CD4-positive, alpha-beta T cell treated with Interleukin-15 for 1 hour (primary cell): ENCODE results near the gene PEX16.
A peak's percentile ranks its signal among the peaks of the same experiment; 100 is the strongest.

Experiments used
- DNase-seq: peaks from one replicate; pipeline ENCODE4 v3.0.0-alpha.2; 2020

The PEX16 gene

DNA sequence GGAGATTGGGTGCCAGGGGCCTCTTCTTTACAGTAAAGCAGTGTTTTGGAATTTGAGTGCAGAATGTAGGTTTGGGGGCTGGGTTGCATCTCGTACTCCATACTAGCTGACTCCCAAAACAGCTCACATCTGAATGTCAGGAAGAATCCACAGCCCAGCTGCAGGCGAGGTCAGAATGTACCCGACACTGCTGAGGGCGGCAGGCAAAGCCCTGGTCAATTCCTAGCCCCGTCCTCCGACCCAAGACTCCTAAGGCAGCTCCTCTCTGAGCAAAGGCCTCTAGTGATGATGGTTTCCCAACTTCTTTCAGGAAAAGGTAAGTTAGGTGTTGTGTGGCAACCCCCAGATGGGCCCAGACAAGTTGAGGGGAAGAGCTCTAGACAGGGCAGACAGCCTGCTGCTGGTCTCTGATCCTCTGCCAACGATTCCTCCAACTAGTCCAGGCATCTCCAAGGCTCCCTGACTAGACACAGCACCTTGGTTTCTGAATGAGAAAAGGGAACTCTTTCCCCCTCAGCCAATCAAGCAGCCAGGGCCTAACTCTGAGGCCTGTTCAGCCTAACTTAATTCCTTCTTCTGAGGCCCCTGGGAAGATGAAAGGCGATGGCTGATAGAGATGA, 13.4 kb upstream of the PEX16 start:
- no peak for DNase-seq

DNA sequence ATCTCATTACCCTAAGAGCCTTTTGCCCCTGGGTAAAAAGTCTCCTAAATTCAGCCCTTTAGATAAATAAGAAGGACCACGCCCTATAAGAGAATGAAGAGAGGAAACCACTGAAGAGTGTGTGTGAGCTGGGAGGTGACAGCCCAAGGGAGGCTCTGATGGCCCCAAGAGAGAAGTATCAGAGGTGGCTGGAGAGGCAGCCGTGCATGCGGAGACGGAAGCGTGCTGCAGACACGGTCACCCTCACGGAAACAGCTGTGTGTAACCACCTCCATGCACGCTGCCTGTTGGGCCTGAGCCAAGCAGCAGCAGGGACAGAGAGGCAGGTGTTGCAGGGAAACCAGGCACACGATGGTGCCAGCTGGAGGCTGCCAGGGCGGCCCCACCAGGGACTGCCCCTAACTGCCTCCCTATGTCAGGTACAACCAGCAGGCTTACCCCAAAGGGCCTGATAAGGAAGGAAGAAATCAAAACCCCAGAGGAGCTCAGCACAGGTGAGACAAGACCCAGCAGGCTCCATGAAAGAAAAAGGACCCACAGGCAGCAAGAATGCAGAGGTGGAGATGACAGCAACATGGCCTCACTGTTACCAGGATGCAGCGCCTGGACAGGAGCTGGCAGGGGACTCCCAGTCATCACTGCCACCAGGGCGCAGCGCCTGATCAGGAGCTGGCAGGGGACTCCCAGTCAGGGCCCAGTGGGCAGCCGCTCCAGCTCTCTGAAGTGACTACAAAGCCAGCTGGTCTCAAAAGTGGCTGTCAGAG, 12.5 kb upstream of the PEX16 start:
- peak; percentile 85 for DNase-seq

DNA sequence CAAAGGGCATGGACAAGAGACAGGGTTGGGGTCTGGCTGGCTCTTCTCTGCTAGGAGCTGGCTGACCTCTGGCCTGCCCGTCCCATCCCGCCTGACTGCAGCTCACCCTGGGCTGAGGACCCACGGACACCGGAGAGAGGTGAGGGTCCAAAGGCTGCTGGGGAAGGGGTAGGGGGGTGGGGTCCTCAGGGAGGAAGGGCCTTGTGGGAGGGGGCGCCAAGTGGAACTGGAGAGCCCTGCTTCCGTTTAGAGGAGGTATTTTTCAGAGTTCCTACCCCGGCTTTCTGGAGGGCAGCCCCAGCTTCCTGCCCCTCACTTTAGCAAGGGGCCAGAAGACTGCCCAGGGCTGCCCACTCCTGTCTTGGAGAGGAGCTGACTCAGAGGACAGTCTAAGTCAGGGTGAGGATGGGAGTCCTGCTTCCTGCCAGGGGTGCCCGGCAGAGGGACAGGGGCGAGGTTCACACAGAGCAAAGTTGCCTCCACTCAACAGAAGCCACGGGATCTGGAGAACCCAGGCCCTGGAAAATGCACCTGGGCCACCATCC, 11.9 kb upstream of the PEX16 start:
- no peak for DNase-seq

DNA sequence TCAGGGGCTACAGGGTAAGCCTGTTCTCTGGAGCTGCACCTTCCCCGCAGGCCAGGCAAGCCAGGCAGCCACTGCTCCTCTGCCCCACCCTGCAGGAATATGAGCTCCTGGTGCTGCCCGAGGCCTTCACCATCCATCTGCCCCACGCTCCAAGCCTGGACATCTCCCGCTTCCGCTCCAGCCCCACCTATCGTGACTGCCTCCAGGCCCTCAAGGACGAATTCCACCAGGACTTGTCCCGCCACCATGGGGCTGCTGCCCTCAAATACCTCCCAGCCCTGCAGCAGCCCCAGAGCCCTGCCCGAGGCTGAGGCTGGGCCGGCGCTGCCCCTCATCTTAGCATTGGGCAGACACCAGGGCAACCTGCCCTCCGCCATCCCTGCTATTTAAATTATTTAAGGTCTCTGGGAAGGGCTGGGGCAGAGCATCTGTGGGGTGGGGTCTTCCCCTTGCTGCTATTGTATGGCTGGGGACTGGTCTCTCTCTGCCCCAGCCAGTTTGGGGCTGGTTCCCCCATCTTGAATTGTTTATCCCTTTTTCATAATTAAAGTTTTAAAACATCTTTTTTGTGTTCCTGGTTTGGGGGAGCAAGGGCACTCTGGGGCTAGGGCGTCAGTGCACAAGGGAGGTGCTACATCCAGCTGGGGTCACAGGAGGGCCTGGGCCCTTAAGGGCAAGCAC, 11.0 kb upstream of the PEX16 start:
- DNase-seq, result no peak

DNA sequence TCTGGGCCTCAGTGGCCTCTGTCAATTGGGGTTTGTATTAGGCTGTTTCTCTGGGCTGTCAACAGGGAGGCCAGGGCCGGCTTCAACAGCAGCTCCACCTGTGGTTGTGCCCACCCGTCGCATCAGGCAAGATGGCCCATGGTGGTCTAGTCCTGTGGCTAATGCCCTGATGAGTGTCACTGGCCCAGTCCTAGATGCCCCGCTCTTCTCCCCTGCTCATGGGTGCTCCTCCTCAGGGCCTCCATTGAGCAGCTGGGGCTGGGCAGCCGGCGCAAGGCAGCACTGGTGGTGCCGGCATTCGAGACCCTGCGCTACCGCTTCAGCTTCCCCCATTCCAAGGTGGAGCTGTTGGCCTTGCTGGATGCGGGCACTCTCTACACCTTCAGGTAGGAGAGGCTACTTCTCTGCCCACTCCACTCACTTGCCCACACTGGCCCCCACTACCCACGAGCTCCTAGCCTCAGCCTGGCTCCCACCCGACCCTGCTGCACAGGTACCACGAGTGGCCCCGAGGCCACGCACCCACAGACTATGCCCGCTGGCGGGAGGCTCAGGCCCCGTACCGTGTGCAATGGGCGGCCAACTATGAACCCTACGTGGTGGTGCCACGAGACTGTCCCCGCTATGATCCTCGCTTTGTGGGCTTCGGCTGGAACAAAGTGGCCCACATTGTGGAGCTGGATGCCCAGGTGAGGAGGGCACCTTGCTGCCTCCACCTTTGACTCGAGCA, 10.2 kb upstream of the PEX16 start:
- peak; percentile 17 for DNase-seq

DNA sequence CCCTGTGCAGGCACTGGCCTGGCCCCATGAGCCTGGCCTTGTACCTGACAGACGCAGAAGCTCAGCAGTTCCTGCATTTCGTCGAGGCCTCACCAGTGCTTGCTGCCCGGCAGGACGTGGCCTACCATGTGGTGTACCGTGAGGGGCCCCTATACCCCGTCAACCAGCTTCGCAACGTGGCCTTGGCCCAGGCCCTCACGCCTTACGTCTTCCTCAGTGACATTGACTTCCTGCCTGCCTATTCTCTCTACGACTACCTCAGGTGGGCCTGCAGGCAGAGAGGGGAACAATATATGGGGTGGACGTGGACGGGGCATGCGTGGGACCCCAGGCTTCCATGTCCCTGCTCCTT, 9.6 kb upstream of the PEX16 start:
- peak; percentile 11 for DNase-seq

DNA sequence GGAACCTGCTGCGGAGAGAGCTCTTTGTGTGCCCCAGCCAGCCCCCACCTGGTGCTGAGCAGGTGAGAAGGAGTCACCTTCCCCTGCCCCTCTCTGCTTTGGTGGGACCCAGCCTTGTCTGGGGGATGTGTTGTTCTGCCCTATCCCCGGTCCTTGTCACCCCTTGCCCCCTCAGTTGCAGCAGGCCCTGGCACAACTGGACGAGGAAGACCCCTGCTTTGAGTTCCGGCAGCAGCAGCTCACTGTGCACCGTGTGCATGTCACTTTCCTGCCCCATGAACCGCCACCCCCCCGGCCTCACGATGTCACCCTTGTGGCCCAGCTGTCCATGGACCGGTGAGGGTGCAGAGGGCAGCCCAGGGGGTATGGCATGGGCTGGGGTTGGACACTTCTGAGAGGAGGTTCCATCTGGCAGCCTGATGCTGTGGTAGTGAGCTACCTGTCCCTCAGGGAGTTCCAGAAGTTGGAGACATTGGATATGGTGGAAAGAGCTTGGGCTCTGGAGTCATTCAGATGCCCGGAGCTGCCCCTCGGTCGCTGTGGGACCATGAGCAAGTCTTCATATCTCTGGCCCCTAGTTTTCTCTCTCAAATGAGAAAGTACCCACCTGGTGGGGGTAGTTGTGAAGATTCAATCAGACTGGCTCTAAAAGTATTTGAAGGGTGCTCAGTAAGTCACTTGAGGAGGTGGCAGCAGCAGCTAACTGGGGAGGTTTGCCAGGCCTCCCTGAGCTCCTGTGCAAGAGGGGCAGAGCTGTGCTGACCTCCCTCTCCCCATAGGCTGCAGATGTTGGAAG, 9.1 kb upstream of the PEX16 start:
- DNase-seq, result peak; percentile 14

DNA sequence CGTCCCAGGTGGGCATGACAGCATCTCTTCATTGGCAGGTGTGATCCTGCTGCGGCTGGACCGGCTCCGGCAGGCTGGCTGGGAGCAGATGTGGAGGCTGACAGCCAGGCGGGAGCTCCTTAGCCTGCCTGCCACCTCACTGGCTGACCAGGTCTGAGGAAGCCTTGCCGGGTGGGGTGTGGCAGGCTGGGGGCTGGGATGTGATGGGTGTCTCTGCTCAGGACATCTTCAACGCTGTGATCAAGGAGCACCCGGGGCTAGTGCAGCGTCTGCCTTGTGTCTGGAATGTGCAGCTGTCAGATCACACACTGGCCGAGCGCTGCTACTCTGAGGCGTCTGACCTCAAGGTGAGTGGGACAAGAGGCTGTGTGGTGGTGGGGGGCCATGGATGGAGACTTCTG, 8.3 kb upstream of the PEX16 start:
- peak; percentile 14 for DNase-seq

DNA sequence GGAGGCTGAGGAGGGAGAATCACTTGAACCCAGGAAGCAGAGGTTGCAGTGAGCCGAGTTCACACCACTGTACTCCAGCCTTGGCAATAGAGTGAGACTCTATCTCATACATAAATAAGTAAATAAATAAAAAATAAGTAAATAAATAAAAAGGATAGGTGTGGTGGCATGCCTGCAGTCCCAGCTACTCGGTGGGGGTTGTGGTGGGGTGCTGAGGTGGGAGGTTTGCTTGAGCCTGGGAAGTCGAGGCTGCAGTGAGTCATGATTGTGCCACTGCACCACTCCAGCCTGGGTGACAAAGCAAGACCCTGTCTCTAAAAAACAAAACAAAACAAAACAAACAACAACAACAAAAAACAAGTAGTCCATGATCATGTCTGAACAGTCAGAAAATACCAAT, 7.9 kb upstream of the PEX16 start:
- DNase-seq, result no peak

DNA sequence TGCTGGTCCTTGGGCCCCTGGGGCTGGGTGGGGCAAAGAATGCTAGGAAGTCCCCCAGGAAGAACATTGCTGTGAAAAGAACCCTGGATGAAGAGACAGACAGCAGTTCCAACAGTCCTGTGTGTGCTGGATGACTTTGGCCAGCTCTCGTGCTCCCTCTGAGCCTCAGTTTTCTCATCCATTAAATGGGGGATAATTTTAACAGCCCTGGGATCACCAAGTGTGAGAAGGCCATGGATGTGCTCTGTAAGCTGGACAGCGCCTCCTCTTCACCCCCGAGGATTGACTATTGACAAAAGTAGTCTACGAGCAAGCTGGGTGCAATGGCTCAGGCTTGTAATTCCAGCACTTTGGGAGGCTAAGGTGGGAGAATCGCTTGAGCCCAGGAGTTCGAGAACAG, 7.2 kb upstream of the PEX16 start:
- DNase-seq, result no peak

DNA sequence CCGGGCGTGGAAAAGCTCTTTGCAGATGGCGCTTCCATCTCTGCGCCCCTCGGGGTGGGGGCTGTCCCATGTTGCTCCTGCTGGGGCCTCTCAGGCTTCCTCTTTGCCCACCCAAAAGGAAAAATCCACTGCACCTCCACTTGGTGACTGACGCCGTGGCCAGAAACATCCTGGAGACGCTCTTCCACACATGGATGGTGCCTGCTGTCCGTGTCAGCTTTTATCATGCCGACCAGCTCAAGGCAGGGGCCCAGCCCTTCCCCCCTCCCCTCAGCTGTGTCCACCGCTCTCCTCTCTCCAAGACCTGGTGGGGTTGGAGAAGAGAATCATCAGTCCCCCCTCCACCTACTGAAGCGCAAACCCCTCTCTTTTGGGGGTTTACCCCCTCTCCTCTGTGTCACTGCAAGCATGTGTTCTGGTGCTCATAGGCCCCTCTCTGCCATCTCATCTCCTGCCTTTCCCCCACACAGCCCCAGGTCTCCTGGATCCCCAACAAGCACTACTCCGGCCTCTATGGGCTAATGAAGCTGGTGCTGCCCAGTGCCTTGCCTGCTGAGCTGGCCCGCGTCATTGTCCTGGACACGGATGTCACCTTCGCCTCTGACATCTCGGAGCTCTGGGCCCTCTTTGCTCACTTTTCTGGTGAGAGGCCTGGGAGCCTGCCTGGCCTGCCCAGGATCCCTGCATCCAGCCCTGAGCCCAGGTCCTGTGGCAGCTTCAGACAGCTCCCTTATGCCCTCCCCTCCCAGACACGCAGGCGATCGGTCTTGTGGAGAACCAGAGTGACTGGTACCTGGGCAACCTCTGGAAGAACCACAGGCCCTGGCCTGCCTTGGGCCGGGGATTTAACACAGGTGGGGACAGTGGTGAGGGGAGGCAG, 6.6 kb upstream of the PEX16 start:
- peak; percentile 13 for DNase-seq

DNA sequence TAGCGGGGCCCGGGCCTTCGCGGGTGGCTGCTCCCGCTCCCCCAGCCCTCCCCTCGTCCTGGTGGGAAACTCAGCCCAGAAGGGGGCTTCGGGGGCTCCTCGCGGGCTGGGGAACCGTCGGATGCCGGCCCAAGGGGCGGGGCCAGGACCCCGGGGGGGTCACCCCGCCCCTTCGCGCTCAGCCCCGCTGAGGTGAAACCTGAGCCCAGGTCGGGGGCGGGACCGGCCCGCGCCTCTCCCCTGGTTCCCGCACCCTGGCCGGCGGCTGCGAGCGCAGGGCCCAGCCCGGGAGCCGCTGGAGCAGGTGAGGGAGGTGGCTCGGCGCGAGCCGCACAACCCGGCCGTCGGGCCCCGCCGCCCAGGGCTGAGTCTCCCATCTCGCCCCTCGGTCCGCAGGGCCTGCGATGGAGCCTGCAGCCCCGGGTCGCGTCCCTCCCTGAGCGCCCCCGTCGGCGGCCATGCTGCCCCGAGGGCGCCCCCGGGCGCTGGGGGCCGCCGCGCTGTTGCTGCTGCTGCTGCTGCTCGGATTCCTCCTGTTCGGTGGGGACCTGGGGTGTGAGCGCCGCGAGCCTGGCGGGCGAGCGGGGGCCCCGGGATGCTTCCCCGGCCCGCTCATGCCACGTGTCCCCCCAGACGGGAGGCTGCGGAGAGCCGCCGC, 4.9 kb upstream of the PEX16 start, which contains the start of gene LARGE2:
LARGE2 (plus strand) TSS at position 232 of the 658 bp plus-strand sequence; CDS start at position 459, 227 bp downstream.
- DNase-seq, result peak; percentile 19

DNA sequence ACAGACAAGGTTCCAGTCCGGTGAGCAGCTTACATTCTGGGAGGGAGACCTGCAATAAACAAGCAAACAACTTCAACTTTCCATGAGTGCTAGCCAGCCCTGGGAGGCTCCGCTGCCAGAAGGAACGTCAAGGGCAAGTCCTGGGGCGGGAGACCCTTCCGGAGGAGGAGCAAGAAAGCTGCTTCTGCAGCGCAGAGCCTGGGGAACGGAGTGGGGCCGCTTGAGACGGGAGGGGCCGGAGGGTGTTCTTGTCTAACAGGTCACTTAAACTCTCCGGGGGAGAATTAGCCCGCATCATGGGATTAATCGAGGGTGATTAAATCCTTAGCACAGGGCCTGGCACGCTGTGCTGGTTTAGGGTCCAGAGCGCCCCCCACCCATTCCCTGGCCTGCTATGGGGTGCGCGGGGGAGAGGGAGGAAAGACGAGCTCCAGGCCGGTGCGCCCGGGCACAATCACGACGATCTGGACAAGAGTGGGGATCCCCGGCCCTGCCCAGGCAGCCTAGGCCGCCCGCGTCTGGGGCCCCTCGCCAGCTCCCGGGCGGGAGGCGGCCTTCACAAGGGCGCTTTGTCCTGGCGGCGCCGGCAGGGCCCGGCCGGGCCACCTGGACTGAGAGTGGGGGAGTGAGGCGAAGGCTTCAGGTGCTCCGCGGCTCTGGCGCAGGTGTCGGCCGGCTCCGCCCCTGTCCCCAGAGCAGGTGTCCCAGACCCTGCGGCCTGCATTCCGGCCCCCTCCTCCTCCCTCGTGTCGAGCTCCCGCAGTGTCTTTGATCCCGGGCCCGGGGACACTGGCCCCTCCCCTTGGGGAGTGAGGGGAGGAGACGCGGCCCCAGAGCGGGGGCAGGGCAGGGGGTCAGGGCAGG, 4.1 kb upstream of the PEX16 start:
- peak; percentile 16 for DNase-seq

DNA sequence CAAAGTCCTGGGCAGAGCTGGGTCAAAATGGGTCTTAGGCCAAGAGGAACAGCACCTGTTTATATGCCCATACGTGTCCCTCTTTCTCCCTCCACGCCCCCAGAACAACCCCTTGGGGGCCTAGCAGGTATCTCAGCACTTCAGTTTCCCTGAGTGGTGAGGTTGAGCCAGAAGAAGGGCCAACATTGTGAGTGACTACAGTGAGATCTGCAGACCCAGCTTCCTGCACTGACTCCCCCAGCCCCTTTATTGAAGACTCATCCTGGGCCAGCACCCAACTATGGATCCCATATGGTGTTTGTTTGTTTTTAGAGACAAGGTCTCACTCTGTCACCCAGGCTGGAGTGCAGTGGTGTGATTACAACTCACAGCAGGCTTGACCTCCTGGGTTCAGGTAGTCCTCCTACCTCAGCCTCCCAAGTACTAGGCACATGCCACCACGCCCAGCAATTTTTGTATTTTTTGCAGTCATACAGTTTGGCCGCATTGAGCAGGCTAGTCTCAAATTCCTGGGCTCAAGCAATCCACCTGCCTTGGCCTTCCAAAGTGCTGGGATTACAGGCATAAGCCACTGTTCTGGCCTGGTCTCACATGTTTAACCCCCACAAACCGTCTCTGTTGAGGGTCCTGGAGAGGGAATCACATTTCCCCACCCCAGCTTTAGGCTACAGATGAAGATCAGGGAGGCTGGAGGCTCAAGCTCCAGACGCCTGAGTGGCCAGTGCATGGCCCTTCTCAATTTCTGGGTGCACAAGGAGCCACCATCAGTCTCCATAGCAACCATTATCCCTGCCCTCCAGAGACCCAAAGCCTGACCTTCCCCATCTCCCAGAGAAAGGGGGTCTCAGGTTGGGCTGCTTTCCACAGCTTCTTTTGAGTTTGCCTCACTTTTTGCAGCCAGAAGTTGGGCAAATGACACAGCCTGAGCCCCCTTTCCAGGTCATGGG, 3.1 kb upstream of the PEX16 start:
- DNase-seq, result peak; percentile 5

DNA sequence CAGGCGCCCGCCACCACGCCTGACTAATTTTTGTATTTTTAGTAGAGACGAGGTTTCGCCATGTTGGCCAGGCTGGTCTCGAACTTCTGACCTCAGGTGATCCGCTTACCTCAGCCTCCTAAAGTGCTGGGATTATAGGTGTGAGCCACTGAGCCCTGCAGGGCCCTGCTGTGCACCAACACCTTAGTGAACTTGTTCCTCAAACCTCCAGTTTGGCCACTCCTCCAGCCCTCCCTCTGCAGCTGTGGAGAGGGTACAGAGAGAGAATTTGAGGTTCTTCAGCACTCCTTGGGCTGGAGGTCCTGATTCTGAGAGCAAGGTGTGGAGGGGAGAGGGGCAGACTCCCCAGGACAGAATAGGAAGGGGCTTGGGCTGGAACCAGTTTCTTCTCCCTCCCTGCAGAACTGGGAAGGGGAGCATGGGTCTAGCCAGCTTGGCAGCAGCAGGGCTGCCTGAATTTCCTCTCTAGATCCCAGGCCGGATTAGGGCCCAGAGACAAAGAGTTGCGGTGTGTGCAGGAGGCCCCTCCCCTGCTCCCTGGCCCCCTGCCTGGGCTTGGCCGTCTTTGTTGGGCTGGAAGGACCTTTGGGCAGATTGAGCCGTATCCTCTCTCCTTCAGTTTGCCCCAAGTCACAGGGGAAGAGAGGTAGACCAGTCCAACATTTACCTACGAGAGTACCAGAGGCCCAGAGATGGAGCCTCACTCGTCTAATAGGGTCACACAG, 2.3 kb upstream of the PEX16 start:
- DNase-seq, result no peak

DNA sequence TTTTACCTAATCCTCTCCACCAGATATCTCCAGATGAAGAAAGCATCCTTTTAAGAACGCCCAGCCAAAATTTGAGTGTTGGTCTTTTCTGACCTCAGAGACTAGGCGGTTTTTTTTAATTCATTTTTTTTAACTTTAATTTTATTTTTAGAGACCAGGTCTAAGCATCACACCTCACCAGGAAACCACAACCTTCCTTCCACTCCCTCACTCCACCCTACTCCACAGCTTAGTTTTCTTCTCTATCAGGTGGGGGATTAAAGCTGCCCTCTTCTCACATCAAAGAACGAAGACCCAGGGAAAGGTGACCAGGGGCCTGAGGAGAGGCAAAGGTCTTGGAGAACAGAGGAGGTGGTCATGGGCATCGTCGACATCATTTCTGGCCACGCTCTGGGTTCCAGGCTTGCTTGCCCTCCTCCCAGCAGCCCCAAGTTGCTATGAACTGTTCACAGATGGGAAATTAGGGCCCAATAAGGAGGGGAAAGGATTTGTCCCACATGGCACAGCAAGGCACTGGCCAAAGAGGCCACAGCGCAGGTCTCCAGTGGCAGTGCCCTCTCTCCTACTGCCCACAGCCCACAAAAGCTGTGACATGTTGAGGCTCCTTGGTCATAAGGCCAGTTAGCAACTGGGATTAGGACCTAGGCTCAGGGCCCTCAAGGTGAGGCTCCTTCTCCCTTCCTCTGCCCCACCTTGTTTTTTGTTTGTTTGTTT, 1.4 kb upstream of the PEX16 start:
- no peak for DNase-seq

DNA sequence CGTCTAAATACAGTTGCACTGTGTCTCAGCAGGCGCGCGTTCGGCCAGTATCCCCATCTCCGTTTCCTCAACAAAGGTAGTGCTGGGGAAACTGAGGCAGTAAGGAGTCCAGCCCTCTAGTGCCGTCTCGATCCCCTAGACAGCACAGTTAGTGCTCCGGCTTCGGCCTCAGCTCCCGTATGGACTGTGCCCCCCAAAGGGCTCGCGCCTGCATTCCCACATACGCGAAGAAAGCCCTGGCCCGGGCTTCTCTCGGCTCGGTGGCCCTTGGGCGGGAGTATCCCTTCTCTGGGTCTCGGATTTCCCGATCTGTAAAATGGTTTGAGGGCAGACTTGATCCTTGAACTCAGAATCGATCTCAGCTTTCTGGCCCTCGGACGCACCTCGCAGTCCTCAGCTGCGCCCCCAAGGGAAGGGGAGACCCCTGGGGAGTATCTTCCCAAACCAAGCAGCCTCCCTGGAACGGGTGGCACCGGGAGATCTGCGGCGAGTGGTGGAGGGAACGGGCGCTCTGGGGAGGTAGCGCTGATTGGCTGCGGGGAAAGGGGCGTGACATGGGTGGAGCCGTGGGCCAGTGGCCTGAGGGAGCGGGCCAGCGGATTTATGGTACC, 759 bp upstream of the PEX16 start:
- DNase-seq, result peak; percentile 50
